HG03575 (cell line): Measurements from ENCODE around the gene VIPR1.

Experiments
- ATAC-seq: cut with Tn5 transposase; IDR thresholded peaks from one replicate; pipeline ENCODE4 v1.9.1; 2021; ENCODE audit not compliant: unreplicated experiment, insufficient number of reproducible peaks, low FRiP score; ENCODE audit errors: extremely low read depth

VIPR1 gene

DNA sequence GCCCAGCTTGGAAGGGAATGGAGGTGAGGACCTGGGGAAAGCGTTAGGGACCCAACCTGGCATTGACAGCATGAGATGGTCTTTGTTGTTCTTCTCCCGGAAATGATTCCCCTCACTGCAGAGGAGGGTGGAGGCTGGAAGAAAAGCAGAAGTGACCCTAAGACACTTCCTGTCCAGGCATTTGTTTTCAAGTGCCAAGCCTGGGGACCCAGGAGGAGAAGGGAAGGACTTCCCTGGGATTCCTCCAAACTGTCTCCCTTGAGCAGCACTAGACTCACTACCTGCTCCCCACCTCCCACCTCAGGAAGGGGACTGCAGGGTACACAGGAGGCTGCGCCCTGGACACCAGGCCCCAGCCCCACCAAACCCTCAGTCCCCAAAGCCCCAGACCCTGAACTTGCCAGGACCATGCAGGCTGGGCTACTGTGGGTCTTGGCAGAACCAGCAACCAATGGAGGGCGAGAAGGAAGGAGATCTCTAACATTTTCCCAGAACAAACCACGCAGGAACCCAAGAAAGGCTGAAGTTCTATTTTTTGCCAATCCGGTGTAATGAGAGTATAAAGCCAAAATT is 9.8 kb upstream of the VIPR1 start:
- ATAC-seq = no peak

DNA sequence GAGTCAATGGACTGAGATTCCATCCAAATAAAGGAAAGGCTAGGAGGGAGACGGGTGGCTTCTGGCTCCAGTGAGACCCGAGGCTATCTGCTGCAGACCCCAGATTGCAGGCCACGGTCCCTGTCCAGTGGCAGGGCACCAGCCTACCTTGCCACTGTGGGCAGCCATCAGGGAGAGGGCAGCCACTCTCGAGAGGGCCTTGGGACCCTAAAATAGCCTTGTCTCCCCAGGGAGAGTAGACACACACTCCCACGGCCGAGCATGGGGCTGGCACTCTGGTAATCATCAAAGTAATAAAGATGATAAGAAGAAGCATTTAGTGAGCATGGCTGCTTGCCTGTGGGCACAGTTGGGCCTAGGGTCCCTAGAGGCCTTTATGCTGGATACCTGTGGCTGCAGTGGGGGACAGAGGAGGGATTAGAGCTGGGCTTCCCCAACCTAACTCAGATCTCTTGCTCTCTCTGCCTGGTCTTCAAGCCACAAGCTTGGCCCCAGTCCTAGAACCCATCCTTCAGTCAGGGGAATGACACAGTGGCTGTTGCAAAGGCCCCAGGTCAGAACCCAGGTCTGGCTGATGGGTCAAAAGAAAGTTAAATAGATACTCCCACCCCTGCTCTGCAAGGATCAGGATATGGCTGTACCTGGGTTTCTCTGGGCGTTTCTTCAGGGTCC is 9.2 kb upstream of the VIPR1 start:
- ATAC-seq = no peak

DNA sequence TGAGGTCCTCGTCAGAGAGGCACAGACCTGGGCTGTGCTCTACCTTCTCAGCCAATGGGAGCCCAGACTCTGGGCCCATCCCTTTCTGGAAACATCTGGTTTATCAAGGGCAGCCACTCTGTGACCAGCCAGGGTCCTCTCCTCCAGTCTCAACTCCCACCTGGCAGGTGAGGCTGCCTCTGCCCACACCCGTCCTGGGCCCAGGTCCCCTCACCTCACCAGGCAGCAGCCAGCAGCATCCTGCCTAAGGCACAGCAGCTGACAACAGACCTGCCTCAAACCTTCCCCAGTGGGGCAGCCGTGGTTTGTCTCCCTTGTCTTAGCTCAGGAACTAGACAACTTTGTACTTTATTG is 8.7 kb upstream of the VIPR1 start:
- ATAC-seq = no peak

DNA sequence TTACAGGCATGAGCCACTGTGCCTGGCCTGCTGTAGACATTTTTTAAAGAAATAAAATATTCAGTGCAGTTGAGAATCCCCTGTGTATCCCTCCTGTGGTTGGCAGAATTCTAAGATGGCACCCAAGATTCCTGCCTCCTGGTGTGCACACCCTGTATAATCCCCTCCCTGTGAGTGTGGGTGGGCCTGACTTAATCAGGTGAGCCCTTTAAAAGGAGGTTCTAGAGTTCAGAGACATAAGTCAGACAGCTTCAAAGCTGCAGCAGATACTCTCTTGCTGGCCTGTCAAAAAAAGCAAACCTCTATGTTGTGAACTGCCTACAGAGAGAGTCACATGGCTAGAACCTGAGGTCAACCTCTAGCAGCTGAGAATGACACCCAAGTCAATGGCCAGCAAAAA is 7.0 kb upstream of the VIPR1 start:
- no peak for ATAC-seq

DNA sequence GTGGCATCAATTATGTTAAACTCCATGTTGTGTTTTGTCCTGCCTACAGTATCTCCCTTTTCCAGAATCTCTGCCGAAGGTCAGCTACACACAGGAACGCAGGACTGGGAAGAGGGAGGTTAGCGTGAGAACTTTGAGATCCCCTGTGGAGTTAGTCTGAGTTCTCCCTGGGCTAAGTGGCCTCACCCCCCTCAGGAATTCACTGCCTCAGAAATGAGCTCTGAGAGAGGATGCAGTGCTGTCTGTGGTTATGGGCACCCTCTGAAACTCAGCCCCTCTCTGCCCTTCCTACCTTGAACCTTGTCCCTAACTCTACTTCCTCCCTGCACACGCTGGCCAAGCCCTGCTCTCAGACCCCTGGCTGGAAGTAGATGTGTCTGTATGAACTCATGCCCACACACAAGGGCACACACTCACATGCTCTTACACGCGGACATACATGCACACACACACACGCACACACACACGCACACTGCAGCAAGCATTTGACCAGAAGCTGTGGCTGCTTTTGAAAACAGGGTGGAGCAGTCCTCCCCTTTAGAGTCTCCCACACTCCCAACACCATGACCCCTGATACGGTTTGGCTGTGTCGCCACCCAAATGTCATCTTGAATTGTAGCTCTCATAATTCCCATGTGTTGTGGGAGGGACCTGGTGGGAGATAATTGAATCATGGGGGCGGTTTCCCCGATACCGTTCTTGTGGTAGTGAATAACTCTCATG is 5.3 kb upstream of the VIPR1 start:
- ATAC-seq = no peak

DNA sequence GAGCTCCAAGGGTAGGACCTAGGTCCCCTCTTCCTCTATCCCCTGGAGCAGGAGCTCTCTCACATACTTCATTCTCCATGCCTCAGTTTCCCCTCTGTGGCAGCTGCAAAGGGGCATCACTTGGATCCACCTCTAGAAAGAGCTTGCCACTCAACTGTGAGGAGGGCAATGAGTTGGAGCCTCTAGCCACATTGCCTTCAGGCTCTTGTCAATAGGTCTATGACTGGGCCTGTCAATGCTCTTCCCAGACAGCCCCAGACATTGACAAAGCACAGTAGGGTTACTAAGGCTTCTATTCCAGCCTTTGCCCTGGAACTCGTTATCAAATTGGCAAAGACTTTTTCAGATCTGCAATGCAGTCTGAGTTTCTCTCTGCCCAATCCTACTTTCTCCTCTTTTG is 4.4 kb upstream of the VIPR1 start:
- ATAC-seq = no peak

DNA sequence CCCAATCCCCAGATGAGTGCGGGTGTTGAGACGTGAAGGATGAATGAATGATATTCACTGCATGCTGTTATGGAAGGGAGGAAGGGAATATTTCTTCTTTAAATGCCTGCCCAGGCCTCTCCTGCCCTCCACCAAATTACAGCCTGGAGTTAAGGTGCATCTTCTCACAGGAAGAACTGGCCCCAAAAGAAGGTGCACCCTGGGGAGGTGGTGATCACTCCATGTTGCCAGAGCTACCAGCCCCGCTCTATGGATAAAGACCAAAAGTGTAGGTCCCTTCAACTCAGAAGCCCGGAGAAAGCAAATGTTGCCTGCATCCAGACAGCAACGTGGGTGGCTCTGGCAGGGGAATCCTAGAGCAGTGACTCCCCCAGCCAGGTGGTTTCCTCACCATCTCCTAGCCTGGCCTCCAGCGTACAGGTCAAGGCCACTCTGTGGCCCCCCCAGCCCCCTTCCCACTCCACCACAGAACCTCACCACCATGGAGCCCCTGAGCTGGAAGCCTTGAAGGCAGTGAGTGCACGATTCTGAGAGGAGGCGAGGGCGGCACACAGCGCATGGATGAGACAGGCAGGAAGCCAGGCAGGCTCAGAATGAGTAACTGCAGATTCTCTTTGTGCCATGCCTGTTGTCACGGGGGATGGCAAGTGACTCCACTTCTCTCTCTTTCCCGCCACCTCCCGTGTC is 3.5 kb upstream of the VIPR1 start:
- no peak for ATAC-seq

DNA sequence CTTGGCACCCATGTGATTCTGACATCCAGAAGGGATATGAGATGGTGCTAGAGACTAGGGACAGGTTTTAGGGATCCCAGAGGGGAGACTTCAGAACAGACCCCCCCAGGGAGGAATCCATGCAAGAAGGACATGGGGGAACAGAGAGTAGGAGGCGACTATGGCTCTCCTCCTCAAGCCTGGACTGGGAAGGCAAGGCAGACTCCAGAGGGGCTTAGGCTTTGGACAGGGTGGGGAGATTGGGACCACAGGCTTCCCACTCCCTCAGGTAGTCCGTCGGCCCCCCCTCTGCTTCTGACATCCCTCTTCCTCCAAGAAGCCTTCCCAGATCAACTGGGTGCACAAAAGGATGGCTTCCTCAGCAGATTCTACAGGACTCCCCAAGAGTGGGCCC is 3.0 kb upstream of the VIPR1 start:
- ATAC-seq = no peak

DNA sequence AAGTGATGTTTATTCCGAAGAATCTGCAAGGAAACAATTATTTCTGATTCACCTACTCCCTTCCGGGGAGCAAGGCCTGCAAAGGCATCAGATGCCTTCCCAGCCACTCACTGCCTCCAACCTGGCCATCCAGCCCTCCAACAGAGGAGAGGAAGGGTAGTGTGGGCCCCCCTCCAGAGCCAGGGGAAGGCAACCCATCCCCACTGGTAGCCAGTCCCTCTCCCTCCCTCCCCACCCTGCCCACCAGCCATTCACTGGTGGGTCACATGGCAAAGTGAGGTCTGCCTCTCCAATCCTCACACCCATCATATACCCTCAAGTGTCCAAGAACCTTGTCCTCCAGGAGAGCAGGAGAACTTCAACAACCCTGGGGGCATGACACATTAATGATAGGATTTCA is 2.4 kb upstream of the VIPR1 start:
- no peak for ATAC-seq

DNA sequence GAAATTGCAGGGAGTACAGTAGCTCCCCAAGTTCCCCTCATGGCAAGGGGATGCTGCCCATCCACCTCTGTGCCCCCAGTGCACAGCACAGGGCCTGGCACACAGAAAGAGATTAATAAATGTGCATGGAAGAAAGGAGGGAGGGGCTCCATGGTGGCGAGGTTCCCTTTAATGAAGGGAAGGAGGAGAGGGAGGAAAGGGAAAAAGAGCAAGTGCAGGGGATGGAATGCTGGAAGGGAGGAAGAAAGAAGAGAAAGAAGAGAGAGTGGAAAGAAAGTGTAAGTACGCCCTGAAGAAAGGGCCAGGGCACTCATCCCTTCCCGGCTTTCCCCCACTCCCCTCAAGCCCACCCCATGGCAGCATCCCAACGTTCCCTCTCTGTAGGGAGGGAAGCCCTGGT is 1.5 kb upstream of the VIPR1 start:
- ATAC-seq = no peak

DNA sequence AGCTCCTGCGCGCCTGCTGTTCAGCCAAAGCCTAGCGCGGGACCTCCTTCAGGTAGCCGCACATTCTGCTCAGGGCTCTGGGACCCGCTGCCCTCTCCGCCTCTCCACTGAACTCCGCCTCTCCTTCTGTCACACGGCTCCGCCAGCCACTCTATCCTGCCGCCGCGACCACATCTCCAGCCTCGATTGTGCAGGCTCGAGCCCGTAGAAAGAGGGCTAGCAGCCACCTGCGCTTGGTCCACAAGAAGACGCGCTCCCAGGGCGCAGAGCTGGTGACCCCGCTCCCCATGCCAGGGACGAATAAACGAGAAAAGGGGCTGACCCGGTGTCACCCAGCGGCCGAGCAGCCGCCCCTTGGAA is 1.1 kb upstream of the VIPR1 start:
- ATAC-seq = no peak

DNA sequence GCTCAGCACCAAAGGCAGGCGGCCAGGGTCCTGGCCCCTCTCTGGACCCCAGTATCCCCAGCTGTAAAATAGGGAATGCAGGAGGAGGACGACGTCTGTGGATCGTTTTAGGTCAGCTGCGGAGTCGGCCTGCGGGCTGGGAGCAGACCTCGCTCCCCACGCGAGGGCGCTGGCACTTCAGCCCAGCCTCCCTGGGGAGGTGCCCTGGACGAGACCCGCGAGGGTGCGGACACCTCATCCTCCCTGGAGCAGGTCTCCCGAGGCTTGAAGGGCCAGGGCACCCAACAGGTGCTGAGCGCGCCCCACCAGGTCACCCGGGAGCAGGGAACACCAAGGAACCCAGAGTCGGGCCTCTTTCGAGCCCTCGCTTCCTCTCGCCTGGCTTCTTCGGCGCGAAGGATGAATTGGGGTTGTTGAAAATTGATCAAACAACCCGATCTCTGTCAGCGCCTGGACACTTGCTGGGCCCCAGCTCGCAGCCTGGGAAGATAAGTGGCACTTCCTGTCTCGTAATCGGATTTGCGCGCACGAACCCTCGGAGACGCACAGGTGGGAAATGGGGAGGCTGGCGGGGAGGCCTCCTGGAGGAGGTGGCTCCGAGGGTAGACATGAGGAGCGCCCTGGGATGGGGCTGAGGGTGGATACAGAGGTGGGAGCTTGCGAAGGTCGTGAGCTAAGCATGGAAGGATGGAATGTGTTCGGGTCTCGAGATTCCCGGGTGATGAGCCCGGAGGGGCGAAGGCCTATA is 588 bp upstream of the VIPR1 start:
- no peak for ATAC-seq

DNA sequence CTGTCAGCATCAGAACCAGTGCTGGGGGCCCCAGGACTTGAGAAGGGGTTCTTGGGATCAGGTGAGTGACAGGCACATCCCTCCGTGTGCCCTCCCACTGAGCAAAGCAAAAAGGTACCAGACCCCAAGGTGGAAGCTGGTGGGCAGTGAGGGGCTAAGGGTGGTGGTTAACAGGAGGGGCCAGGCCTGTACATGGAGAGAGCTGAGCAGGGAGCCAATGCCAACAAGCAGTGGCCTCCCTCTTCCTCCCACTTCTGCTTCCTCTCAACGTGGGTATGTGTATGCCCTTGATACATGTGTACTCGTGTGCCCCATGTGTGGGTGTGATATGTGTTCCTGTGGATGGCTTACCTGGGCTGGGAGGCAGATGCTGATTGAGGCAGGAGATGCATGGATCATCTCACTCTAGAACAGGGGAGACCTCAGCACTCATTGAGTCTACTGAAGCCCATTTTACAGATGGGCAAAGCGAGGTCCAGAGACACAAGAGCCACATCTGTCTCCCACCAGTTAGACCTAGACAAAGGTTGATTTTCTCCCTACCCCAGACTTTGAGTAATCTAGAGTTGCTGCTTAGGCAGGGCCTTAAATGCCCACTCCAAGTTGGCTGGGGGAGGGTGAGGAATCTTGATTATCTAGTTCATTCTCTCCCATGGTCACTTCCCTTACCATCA is 945 bp downstream of the VIPR1 start:
- no peak for ATAC-seq

DNA sequence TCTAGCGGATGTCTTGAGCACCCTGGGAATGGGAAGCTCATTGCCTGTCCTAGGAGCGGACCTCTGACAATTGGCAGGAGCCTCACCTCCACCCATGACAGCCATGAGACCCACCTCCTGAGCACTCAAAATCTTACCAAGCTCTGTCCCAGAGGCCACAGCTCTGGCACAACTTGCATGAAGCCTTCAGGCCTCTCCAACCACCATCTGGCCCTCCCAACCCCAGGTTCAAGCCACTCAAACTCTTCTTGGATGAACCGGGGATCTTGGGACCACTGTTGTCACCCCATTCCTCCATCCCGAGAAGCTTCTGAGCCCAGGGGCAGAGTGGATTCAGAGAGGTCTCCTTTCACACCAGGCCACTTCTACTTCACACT is 1.5 kb downstream of the VIPR1 start:
- ATAC-seq = no peak

DNA sequence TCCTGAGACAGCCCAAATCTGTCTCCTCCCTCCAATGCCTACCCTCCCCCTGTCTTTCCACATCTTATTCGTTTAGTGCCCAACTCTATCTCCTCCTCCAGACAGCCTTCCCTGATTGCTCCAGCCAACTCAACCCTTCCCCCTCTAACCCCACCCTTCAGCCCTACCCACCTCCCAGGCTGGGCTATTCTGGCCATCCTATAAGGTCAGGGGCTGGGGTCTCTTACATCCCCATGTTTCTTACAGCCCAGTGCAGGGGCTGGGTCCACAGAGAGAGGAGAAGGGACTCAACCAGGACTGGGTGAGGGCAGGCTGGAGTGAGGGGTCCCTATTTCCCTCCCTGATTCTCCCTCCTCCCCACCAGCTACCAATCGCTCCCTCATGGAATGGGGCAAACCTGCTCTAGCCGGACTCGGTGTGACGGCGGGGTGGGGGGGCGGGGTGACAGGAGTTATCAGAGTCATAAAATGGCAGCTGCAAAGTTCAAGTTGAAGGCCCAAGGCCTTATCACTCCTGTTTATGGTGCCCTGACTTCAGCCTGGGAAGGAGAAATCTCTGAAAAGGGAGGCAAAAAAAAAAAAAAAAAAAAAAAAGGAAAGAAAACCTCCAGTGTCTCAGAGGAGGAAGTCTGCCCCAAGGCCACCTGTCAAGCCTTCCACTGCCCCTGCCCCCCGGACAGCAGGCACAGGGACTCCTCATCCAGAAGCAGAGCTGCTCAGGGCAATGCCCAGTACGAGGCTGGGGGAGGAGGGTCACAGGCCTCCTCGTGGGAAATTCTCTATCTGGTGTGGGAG is 2.1 kb downstream of the VIPR1 start:
- ATAC-seq = no peak

DNA sequence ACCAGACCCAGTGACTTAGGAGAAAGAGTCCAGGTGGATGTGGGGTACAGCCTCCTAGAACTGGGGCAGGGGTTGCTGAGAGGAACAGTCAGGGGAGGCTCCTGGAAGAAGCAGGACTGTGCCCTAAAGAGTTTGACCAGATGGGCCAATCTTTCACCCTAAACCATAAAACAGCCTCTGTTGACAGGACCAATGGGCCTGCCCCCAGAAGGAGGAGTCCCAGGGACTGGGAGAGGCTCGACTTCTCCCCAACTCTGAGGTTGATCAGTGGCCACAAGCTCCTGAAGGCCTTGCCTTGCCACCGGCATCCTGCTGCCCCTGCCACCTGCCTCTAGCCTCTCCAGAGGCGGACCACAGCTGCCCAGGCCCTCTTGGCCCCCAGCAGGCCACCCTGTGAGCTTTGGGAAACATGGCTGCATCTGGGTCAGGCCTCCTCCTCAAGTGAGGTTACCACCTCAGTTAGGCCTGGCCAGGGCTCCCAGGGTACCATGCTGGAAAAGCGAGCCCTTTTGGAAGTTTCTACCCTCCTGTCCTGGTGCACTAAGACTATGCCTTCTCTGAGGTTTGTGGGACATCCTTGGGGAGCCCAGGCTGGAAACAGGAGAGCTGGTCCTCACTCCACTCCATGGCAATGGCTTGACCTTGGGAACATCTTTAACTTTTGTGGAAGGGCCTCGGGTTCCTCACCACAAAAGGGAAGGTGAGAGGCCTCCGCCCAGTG is 2.8 kb downstream of the VIPR1 start:
- no peak for ATAC-seq

DNA sequence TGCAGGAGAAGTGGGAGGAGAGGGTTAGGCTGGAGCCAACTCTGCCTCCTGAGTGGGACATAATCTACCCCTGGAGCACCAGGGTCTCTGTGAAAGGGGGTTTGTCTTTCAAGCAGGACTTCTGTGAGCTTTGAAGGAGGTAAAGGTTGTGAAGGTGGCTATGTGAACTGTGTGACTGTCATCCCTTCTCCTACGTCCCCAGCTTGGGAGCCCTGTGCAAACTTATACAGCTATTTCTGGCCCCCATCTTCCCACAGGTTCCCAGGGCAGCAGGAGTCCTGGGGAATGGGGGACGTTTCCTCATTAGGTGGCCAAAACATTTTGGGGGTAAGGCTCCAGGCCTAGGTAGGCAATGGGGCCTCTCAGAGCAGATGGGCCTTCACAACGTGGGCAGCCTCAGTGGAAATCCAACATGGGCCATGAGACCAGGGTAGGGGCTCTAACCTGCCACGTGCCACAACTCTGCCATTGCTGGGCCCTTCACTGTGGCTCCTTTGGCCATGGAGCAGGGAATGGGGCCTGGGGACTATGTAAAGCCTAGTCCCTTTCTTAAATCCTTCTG is 3.5 kb downstream of the VIPR1 start:
- ATAC-seq = no peak
